ENCODE measurements around the gene ROGDI. TPM values are rescaled to one million over a fixed set of nuclear protein-coding genes. Genes with fewer than 3 reads are reported as not detected.

The ROGDI gene
- total and polyA plus RNA-seq, 2 of the 13 experiments (the other 11 are each of a cell fraction or from before 2014, with no cell fraction given) = 19.2 to 42.1 TPM

DNA sequence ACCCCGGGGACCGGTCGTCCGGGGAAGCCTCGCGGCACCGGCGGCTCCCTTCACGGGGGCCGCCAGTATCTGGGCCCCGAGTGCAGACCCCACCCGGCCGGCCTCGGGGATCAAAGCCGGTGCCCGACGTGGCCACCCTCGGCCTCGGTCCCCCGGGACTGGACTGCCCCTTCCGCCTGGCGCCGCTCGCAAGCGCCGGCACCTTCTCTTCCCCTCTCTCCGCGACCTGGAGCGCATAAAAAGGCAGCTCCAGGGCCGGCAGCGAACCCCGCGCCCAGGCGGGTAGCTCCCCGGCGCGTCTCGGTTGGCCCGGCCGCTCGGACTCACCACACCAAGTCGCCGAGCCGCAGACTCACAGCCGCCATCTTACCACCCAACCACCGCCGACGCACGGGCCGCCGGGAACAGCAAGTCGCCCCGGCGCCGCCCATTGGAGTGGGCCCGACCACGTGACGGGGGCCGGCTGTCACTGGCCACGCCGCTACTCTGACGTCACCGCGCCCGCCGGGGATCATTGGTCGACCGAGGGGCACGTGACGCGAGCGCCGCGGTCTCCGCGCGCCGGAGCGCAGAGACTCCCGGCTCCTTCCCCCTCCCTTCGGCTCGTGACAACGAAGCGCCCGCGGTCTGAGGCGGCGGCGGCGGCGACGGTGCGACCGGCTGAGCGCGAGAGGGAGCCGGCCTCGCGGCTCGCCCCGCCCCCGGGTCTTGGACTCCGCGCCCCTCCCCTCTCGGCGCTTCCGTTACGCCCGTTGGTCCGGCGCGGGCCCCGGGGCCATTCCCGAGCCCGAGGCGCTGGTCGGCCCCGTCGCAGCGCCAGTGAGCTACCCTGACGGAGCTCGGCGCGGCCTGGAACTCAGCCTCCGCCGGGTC lies 44.7 kb upstream of the ROGDI start, which contains the start of the genes GLYR1 and UBN1 (continued):
- TF ChIP-seq ZNF615 (CRISPR knock-in tag; IDR thresholded peaks at IDR 0.05; ENCODE audit: borderline replicate concordance) (no peak), SAFB2 (CRISPR knock-in tag; IDR thresholded peaks at IDR 0.05; ENCODE audit: borderline replicate concordance, low read depth) (no peak), ZKSCAN1 (IDR thresholded peaks at IDR 0.05; ENCODE audit: low read length) (no peak), PHB2 (IDR thresholded peaks at IDR 0.05; ENCODE audit: partially characterized antibody) (no peak), GABPA (IDR thresholded peaks at IDR 0.05; ENCODE audit: low read depth, low read length) (no peak), GABPA (CRISPR knock-in tag; IDR thresholded peaks at IDR 0.05; ENCODE audit: low read depth) (no peak), ZSCAN22 (CRISPR knock-in tag; IDR thresholded peaks at IDR 0.05) (no peak), SOX13 (IDR thresholded peaks at IDR 0.05) (no peak), SOX13 (CRISPR knock-in tag; conservative IDR thresholded peaks at IDR 0.05 in 1 of 2, IDR thresholded peaks at IDR 0.05 in 1 of 2) (no peak; a peak in 1 of 4 replicates), EHMT2 (IDR thresholded peaks at IDR 0.05; ENCODE audit: borderline replicate concordance, low read depth, low read length) (no peak), FOXK2 (IDR thresholded peaks at IDR 0.05) (no peak), KLF12 (CRISPR knock-in tag; IDR thresholded peaks at IDR 0.05; ENCODE audit: borderline replicate concordance) (no peak; the same call in 1 of the 2 replicates), FOXP4 (CRISPR knock-in tag; IDR thresholded peaks at IDR 0.05) (no peak; the same call in 1 of the 2 replicates), NCOA5 (CRISPR knock-in tag; IDR thresholded peaks at IDR 0.05) (no peak), HOXA7 (CRISPR knock-in tag; IDR thresholded peaks at IDR 0.05) (no peak), ZNF296 (CRISPR knock-in tag; conservative IDR thresholded peaks at IDR 0.05) (0 out of 2 replicates have a peak, but pooled peaks have one; percentile 31), PHF20 (CRISPR knock-in tag; IDR thresholded peaks at IDR 0.05) (peak; percentile 62), TCF7L2 (IDR thresholded peaks at IDR 0.05; ENCODE audit: low read depth, low read length) (no peak), SATB2 (CRISPR knock-in tag; IDR thresholded peaks at IDR 0.05) (no peak; the same call in 1 of the 2 replicates), ZNF10 (CRISPR knock-in tag; IDR thresholded peaks at IDR 0.05; ENCODE audit: borderline replicate concordance, low read depth) (no peak), ZMYM2 (CRISPR knock-in tag; IDR thresholded peaks at IDR 0.05) (no peak)
